ENCODE results near the gene BST2.

- no peak for TF ChIP-seq MAX (IDR thresholded peaks at IDR 0.05; ENCODE audit: low read depth, low read length)
- no peak for TF ChIP-seq CTCF (IDR thresholded peaks at IDR 0.05; ENCODE audit: low read depth, low read length)
- no peak for TF ChIP-seq POLR2A (IDR thresholded peaks at IDR 0.05; ENCODE audit: extremely low read depth, insufficient read length)
These were observed 13.3 kb upstream of the BST2 start for GRCh38 chr19:17418710-17419109.

Measured in NB4 (cell line).